Measurements from ENCODE around the gene GUCA1A.

The GUCA1A gene

DNA sequence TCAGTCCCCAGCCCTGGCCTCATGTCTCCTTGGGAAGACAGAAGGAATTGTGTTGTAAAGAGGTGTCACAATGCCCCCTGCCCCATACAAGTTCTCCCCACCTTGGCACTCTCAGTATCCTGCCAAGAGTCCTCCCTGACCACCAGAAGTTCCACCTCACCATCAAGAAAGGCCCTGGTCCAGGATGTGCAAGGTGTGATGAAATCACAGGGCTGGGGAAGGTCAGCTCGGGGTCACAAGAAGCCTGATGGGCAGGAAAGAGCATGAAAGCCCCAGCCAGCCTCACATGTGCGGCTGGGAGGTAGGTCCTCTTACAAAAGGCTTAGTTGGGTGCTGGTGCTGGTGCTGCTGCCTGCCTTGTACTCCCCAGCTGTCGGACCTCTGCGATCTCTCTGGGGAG, 17.9 kb upstream of the GUCA1A start:
- DNase-seq (ENCODE audit: low read depth), result no peak
- H3K4me3 ChIP-seq (replicated peaks; ENCODE audit: low read depth, low read length), result no peak overlapping the region
- TF ChIP-seq, protein P1, sequence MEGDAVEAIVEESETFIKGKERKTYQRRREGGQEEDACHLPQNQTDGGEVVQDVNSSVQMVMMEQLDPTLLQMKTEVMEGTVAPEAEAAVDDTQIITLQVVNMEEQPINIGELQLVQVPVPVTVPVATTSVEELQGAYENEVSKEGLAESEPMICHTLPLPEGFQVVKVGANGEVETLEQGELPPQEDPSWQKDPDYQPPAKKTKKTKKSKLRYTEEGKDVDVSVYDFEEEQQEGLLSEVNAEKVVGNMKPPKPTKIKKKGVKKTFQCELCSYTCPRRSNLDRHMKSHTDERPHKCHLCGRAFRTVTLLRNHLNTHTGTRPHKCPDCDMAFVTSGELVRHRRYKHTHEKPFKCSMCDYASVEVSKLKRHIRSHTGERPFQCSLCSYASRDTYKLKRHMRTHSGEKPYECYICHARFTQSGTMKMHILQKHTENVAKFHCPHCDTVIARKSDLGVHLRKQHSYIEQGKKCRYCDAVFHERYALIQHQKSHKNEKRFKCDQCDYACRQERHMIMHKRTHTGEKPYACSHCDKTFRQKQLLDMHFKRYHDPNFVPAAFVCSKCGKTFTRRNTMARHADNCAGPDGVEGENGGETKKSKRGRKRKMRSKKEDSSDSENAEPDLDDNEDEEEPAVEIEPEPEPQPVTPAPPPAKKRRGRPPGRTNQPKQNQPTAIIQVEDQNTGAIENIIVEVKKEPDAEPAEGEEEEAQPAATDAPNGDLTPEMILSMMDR (IDR thresholded peaks at IDR 0.05; ENCODE audit: low read length, missing control alignments), result no peak

DNA sequence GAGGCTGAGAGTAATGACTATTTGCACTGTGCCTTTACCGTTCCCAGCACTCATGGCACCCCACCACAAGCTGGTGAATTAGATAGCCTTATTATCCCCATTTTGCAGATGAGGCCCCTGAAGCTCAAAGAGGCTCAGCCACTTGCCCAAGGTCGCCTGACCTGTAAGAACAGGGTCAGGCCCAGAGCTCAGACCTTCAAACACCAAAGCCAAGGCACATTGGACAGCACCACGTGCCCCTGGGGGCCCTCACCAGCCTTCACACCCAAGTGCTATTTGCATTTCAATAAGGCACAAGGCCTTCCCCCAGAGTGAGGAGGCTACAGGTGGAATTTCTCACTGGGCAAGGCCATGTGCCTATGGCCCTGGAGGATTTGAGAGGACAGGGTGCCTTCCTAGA, 16.5 kb upstream of the GUCA1A start:
- no peak overlapping the region for H3K4me3 ChIP-seq (replicated peaks; ENCODE audit: low read depth, low read length)
- TF ChIP-seq, protein P1 (IDR thresholded peaks at IDR 0.05; ENCODE audit: low read length, missing control alignments), result no peak
- DNase-seq (ENCODE audit: low read depth), result no peak

DNA sequence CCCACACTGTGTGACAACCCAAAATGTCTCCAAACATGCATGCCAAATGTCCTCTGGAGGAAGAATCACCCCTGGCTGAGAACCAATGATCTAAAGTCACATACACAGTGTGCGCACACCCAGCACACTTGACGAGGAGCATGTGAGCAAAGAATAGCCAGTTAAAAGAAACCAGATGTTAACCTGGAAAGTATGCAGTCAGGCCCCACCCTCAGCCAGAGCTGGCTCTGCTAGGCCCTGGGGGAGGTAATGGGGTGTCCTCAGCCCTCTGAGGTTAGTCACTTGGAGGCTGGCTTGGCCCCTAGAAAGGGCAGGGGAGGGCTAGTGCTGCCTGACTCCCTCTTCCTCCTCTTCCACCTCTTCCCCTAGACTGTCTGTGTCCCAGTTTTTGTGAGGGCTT, 15.2 kb upstream of the GUCA1A start:
- H3K4me3 ChIP-seq (replicated peaks; ENCODE audit: low read depth, low read length), result no peak overlapping the region
- TF ChIP-seq, protein P1 (IDR thresholded peaks at IDR 0.05; ENCODE audit: low read length, missing control alignments), result no peak
- no peak for DNase-seq (ENCODE audit: low read depth)

DNA sequence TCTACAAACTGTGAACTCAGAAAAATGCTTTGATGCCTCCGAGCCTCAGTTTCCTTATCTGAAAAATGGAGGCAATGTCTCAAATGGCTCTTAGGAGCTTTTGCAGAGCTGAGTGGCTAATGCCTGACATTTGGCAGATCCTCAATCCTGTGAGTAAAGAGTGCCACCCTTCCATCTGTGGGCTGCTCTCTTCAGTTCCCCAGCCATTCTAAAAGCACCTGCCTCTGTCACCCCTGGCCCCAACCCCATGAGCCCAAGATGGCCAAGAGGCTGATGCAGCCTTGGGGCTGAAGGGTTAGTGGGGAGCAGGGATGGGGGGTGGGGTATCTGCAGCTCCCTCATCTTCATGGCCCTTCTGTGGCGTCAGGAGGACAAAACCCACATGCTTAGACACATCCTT, 14.5 kb upstream of the GUCA1A start:
- no peak overlapping the region for H3K4me3 ChIP-seq (replicated peaks; ENCODE audit: low read depth, low read length)
- no peak for DNase-seq (ENCODE audit: low read depth)
- TF ChIP-seq, protein P1 (IDR thresholded peaks at IDR 0.05; ENCODE audit: low read length, missing control alignments), result no peak

GRCh38 chr6:42159431-42160024, 13.6 kb upstream of the GUCA1A start:
- TF ChIP-seq, protein P1 (IDR thresholded peaks at IDR 0.05; ENCODE audit: low read length, missing control alignments), result no peak
- DNase-seq (ENCODE audit: low read depth), result no peak
- H3K4me3 ChIP-seq (replicated peaks; ENCODE audit: low read depth, low read length), result no peak overlapping the region

DNA sequence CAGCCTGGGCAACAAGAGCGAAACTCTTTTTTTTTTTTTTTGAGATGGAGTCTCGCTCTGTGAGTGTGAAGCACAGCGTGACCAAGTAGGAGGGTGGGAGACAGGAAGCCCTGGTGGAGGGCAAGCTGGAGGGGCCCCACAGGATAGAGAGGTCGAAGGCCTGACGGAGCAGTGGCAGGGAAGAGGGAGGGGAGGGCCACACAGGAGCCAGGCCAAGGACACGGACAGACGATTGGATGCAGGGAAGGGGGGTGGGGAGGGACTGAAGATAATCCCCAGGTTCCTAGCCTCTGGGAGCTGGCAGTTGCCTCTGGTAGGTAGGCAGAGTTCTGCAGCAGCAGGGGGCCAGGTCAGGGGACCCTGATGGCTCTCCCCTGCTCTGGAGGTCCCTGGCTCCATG, 10.8 kb upstream of the GUCA1A start:
- no peak for DNase-seq (ENCODE audit: low read depth)
- TF ChIP-seq, protein P1 (IDR thresholded peaks at IDR 0.05; ENCODE audit: low read length, missing control alignments), result no peak
- H3K4me3 ChIP-seq (replicated peaks; ENCODE audit: low read depth, low read length), result no peak overlapping the region

- no peak overlapping the region for H3K4me3 ChIP-seq (replicated peaks; ENCODE audit: low read depth, low read length)
- TF ChIP-seq, protein P1 (IDR thresholded peaks at IDR 0.05; ENCODE audit: low read length, missing control alignments), result no peak
- DNase-seq (ENCODE audit: low read depth), result no peak
These were observed 10.4 kb upstream of the GUCA1A start for GRCh38 chr6:42162812-42163211.
